HEK293 (cell line): ENCODE measurements around the gene PI4KB.
A peak's percentile ranks its signal among the peaks of the same experiment; 100 is the strongest.

Source experiments
- CTCF ChIA-PET: fragments of 350-600 bp; formaldehyde crosslinking; extraction: SDS; loops from one replicate; lab custom pipeline; 2021; ENCODE audit warnings: antibody characterized with exemption; lab: Yijun Ruan, JAX
- POLR2A ChIA-PET: fragments of 300-600 bp; formaldehyde crosslinking; extraction: SDS; loops from one replicate; lab custom pipeline; 2020; ENCODE audit warnings: antibody characterized with exemption, inconsistent platforms; lab: Yijun Ruan, JAX
- H3K27ac ChIP-seq: fragments of 200-500 bp; sonication (Bioruptor generic); 2 replicates; pipeline ENCODE4 v1.5.1; 2014; ENCODE audit warnings: low read depth, low read length, control low read depth, inconsistent platforms; ENCODE audit errors: extremely low read depth
- H3K36me3 ChIP-seq, 2 experiments: fragments of 200-500 bp in 1 of 2; sonication (Bioruptor generic) in 1 of 2; 1 replicate in 1 of 2; 2 replicates in 1 of 2; pipeline ENCODE4 v1.5.1; 2014 to 2017; ENCODE audit warnings: inconsistent platforms in 2 of 2, low read length in 2 of 2; ENCODE audit not compliant: control insufficient read depth in 2 of 2, insufficient read depth in 1 of 2
- H3K4me1 ChIP-seq: fragments of 200-500 bp; sonication (Bioruptor generic); 2 replicates; pipeline ENCODE4 v1.5.1; 2014; ENCODE audit warnings: mild to moderate bottlenecking, low read length, inconsistent platforms; ENCODE audit not compliant: control insufficient read depth, insufficient read depth
- H3K4me3 ChIP-seq: 2 replicates; pipeline ENCODE4 v1.5.1; 2011; ENCODE audit warnings: low read depth, mild to moderate bottlenecking, control low read depth, low read length, moderate library complexity
- H3K9me3 ChIP-seq: fragments of 200-500 bp; sonication (Bioruptor generic); 2 replicates; pipeline ENCODE4 v1.5.1; 2014; ENCODE audit warnings: low read depth, low read length, inconsistent platforms; ENCODE audit not compliant: control insufficient read depth, insufficient read depth
- BCL6B ChIP-seq: fragments of 450-650 bp; formaldehyde crosslinking; IDR thresholded peaks from 2 replicates; pipeline ENCODE4 v1.5.1; 2017; ENCODE audit warnings: missing biosample characterization, missing genetic modification characterization
- CTCF ChIP-seq: fragments of 450-650 bp; formaldehyde crosslinking; IDR thresholded peaks from 2 replicates; pipeline ENCODE4 v1.5.1; 2016; ENCODE audit warnings: missing biosample characterization, missing genetic modification characterization
- GLI2 ChIP-seq: fragments of 450-650 bp; formaldehyde crosslinking; IDR thresholded peaks from 2 replicates; pipeline ENCODE4; 2017; ENCODE audit warnings: missing biosample characterization, missing genetic modification characterization, low read depth, borderline replicate concordance
- KLF17 ChIP-seq: fragments of 450-650 bp; formaldehyde crosslinking; IDR thresholded peaks from 2 replicates; pipeline ENCODE4 v1.5.1; 2016; ENCODE audit warnings: missing biosample characterization, missing genetic modification characterization
- PRDM6 ChIP-seq: fragments of 450-650 bp; formaldehyde crosslinking; IDR thresholded peaks from 2 replicates; pipeline ENCODE4 v1.5.1; 2017; ENCODE audit warnings: missing biosample characterization, missing genetic modification characterization
- YY1 ChIP-seq: fragments of 450-650 bp; formaldehyde crosslinking; IDR thresholded peaks from 2 replicates; pipeline ENCODE4 v1.5.1; 2018; ENCODE audit warnings: missing biosample characterization, missing genetic modification characterization
- ZBTB6 ChIP-seq: fragments of 450-650 bp; formaldehyde crosslinking; IDR thresholded peaks from 2 replicates; pipeline ENCODE4 v1.5.1; 2017; ENCODE audit warnings: missing biosample characterization, missing genetic modification characterization
- ZFP69B ChIP-seq: fragments of 450-650 bp; formaldehyde crosslinking; IDR thresholded peaks from 2 replicates; pipeline ENCODE4 v1.5.1; 2016; ENCODE audit warnings: missing biosample characterization, missing genetic modification characterization
- ZNF114 ChIP-seq: fragments of 450-650 bp; formaldehyde crosslinking; IDR thresholded peaks from 2 replicates; pipeline ENCODE4 v1.5.0; 2017; ENCODE audit warnings: missing biosample characterization, missing genetic modification characterization
- ZNF140 ChIP-seq: fragments of 450-650 bp; formaldehyde crosslinking; IDR thresholded peaks from 2 replicates; pipeline ENCODE4 v1.5.1; 2016; ENCODE audit warnings: missing biosample characterization, missing genetic modification characterization
- ZNF18 ChIP-seq: fragments of 450-650 bp; formaldehyde crosslinking; IDR thresholded peaks from 2 replicates; pipeline ENCODE4 v1.5.1; 2016; ENCODE audit warnings: missing biosample characterization, missing genetic modification characterization
- ZNF239 ChIP-seq: fragments of 450-650 bp; formaldehyde crosslinking; IDR thresholded peaks from 2 replicates; pipeline ENCODE4 v1.5.1; 2016; ENCODE audit warnings: missing biosample characterization, missing genetic modification characterization
- ZNF311 ChIP-seq: fragments of 450-650 bp; formaldehyde crosslinking; IDR thresholded peaks from 2 replicates; pipeline ENCODE4 v1.5.1; 2017; ENCODE audit warnings: missing biosample characterization, missing genetic modification characterization, borderline replicate concordance
- ZNF560 ChIP-seq: fragments of 450-650 bp; formaldehyde crosslinking; IDR thresholded peaks from 2 replicates; pipeline ENCODE4 v1.5.1; 2017; ENCODE audit warnings: missing biosample characterization, missing genetic modification characterization, borderline replicate concordance
- ZNF585B ChIP-seq: fragments of 450-650 bp; formaldehyde crosslinking; IDR thresholded peaks from 2 replicates; pipeline ENCODE4 v1.5.1; 2016; ENCODE audit warnings: missing biosample characterization, missing genetic modification characterization
- ZNF664 ChIP-seq: fragments of 450-650 bp; formaldehyde crosslinking; IDR thresholded peaks from 2 replicates; pipeline ENCODE4 v1.5.1; 2016; ENCODE audit warnings: missing biosample characterization, missing genetic modification characterization

The PI4KB gene

GRCh38 chr1:151346082-151346768 lies 19.0 kb upstream of the PI4KB start:
- CTCF ChIA-PET: no interaction called here
- H3K9me3 ChIP-seq: no peaks in the 10 kb centered on the region
- peak overlapping the region; percentile 64 for H3K4me3 ChIP-seq
- peak overlapping the region; percentile 94 for H3K27ac ChIP-seq
- H3K36me3 ChIP-seq: peaks cover 3 to 41% of the 10 kb centered on the region in 2 experiments; a peak in 2 of 3 replicates
- POLR2A ChIA-PET: interaction anchor here (0.6 kb wide), 1 partner anchor 92 kb away, joined by 3 read pairs; the partner anchor contains the start of gene PSMD4
- H3K4me1 ChIP-seq: no peaks in the 10 kb centered on the region
- TF ChIP-seq ZBTB6 (tag by site-specific recombination) (no peak), ZNF18 (tag by site-specific recombination) (no peak), ZNF664 (tag by site-specific recombination) (no peak), ZFP69B (tag by site-specific recombination) (no peak; the same call in 1 of the 2 replicates), YY1 (tag by site-specific recombination) (no peak), PRDM6 (tag by site-specific recombination) (no peak), ZNF114 (no peak), CTCF (no peak), ZNF585B (tag by site-specific recombination) (no peak), ZNF140 (no peak), ZNF239 (tag by site-specific recombination) (no peak), KLF17 (tag by site-specific recombination) (no peak), GLI2 (tag by site-specific recombination) (no peak), ZNF311 (tag by site-specific recombination) (no peak), BCL6B (tag by site-specific recombination) (no peak), ZNF560 (tag by site-specific recombination) (no peak)
